ENCODE measurements around the gene UBE2R2. TPM values are rescaled to one million over a fixed set of nuclear protein-coding genes. Genes with fewer than 3 reads are reported as not detected.

Gene UBE2R2
- polyA plus RNA-seq, 1 donor from 2014 or later: 45.0 TPM

GRCh38 chr9:33850677-33851076 lies 33.7 kb downstream of the UBE2R2 start:
- Histone ChIP-seq H3K4me2 (ENCODE audit: low read length) (no peak overlapping the region), H3K27ac (ENCODE audit: low read length) (no peak overlapping the region), H3F3A (ENCODE audit: insufficient read depth, low read length, poor library complexity, severe bottlenecking) (no peaks in the 10 kb centered on the region), H3K9ac (ENCODE audit: low read length) (no peak overlapping the region), H3K9me2 (ENCODE audit: insufficient read depth, low read length) (no peaks in the 10 kb centered on the region), H3K27me3 (ENCODE audit: insufficient read depth, low read depth, low read length) (no peaks in the 10 kb centered on the region), H2AFZ (ENCODE audit: low read depth, low read length) (no peak overlapping the region), H3K79me2 (replicated peaks; ENCODE audit: insufficient read depth, low read length) (peaks cover 79% of the 10 kb centered on the region), H3K4me3 (ENCODE audit: low read length) (no peak overlapping the region), H4K20me1 (ENCODE audit: insufficient read depth) (peaks cover 11% of the 10 kb centered on the region), H3K9me3 (ENCODE audit: low read length) (no peaks in the 10 kb centered on the region), H3K36me3 (ENCODE audit: insufficient read depth, low read length) (no peaks in the 10 kb centered on the region)
- TF ChIP-seq, protein P1, sequence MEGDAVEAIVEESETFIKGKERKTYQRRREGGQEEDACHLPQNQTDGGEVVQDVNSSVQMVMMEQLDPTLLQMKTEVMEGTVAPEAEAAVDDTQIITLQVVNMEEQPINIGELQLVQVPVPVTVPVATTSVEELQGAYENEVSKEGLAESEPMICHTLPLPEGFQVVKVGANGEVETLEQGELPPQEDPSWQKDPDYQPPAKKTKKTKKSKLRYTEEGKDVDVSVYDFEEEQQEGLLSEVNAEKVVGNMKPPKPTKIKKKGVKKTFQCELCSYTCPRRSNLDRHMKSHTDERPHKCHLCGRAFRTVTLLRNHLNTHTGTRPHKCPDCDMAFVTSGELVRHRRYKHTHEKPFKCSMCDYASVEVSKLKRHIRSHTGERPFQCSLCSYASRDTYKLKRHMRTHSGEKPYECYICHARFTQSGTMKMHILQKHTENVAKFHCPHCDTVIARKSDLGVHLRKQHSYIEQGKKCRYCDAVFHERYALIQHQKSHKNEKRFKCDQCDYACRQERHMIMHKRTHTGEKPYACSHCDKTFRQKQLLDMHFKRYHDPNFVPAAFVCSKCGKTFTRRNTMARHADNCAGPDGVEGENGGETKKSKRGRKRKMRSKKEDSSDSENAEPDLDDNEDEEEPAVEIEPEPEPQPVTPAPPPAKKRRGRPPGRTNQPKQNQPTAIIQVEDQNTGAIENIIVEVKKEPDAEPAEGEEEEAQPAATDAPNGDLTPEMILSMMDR (IDR thresholded peaks at IDR 0.05; ENCODE audit: poor library complexity, severe bottlenecking): no peak
- TF ChIP-seq EZH2 (IDR thresholded peaks at IDR 0.05; ENCODE audit: borderline replicate concordance, insufficient read depth, low read length, poor library complexity, severe bottlenecking): no peak
- TF ChIP-seq EP300 (conservative IDR thresholded peaks at IDR 0.05; ENCODE audit: poor library complexity, severe bottlenecking): no peak

DNA sequence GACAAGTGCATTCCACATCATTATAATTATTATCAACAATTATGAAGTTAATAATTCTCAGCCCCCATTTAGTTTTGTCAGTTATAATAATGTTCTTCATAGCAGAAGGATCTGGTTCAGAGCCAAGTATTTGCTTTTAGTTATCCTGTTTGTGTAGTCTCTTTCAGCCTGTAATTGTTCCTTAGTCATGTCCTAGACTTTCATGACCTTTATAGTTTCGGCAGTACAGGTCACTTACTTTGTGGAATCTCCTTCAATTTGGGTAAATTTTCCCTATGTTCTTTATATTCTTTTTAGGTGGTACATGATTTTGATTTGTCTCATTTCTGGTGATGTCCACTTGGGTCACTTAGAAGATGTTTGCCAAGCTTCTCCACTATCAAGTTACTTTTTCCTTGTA lies 34.3 kb downstream of the UBE2R2 start:
- Histone ChIP-seq H3K9ac (ENCODE audit: low read length) (no peak overlapping the region), H3K79me2 (replicated peaks; ENCODE audit: insufficient read depth, low read length) (peaks cover 80% of the 10 kb centered on the region), H3K27ac (ENCODE audit: low read length) (no peak overlapping the region), H3K9me2 (ENCODE audit: insufficient read depth, low read length) (no peaks in the 10 kb centered on the region), H3K4me2 (ENCODE audit: low read length) (no peak overlapping the region), H3F3A (ENCODE audit: insufficient read depth, low read length, poor library complexity, severe bottlenecking) (no peaks in the 10 kb centered on the region), H3K27me3 (ENCODE audit: insufficient read depth, low read depth, low read length) (no peaks in the 10 kb centered on the region), H3K4me3 (ENCODE audit: low read length) (no peak overlapping the region), H3K36me3 (ENCODE audit: insufficient read depth, low read length) (no peaks in the 10 kb centered on the region), H2AFZ (ENCODE audit: low read depth, low read length) (no peak overlapping the region), H3K9me3 (ENCODE audit: low read length) (no peaks in the 10 kb centered on the region), H4K20me1 (ENCODE audit: insufficient read depth) (peaks cover 14% of the 10 kb centered on the region)
- TF ChIP-seq RAD21 (conservative IDR thresholded peaks at IDR 0.05): no peak
- no peak for TF ChIP-seq EP300 (conservative IDR thresholded peaks at IDR 0.05; ENCODE audit: poor library complexity, severe bottlenecking)
- no peak for TF ChIP-seq POLR2AphosphoS5 (IDR thresholded peaks at IDR 0.05)
- TF ChIP-seq EZH2 (IDR thresholded peaks at IDR 0.05; ENCODE audit: borderline replicate concordance, insufficient read depth, low read length, poor library complexity, severe bottlenecking): no peak

GRCh38 chr9:33852216-33852826 lies 35.4 kb downstream of the UBE2R2 start:
- H3F3A ChIP-seq (ENCODE audit: insufficient read depth, low read length, poor library complexity, severe bottlenecking): no peaks in the 10 kb centered on the region
- H3K27me3 ChIP-seq (ENCODE audit: insufficient read depth, low read depth, low read length): no peaks in the 10 kb centered on the region
- no peaks in the 10 kb centered on the region for H3K9me3 ChIP-seq (ENCODE audit: low read length)
- no peak overlapping the region for H3K4me2 ChIP-seq (ENCODE audit: low read length)
- no peak overlapping the region for H3K4me3 ChIP-seq (ENCODE audit: low read length)
- no peak overlapping the region for H3K27ac ChIP-seq (ENCODE audit: low read length)
- peaks cover 88% of the 10 kb centered on the region for H3K79me2 ChIP-seq (replicated peaks; ENCODE audit: insufficient read depth, low read length)
- H2AFZ ChIP-seq (ENCODE audit: low read depth, low read length): no peak overlapping the region
- H3K36me3 ChIP-seq (ENCODE audit: insufficient read depth, low read length): no peaks in the 10 kb centered on the region
- TF ChIP-seq MXI1 (conservative IDR thresholded peaks at IDR 0.05; ENCODE audit: poor library complexity, severe bottlenecking): no peak
- TF ChIP-seq, protein P1 (IDR thresholded peaks at IDR 0.05; ENCODE audit: poor library complexity, severe bottlenecking): peak; percentile 50
- peak; percentile 51 for TF ChIP-seq RAD21 (conservative IDR thresholded peaks at IDR 0.05)
- TF ChIP-seq SMC3 (conservative IDR thresholded peaks at IDR 0.05; ENCODE audit: poor library complexity): peak; percentile 40
- no peaks in the 10 kb centered on the region for H3K9me2 ChIP-seq (ENCODE audit: insufficient read depth, low read length)
- H4K20me1 ChIP-seq (ENCODE audit: insufficient read depth): peaks cover 16% of the 10 kb centered on the region
- no peak overlapping the region for H3K9ac ChIP-seq (ENCODE audit: low read length)

Measured in neural cell (in vitro differentiated cells).